ENCODE data around the gene TMEM88.

GRCh38 chr17:7893187-7893880, 38.5 kb downstream of the TMEM88 start:
- TF ChIP-seq CTCF (IDR thresholded peaks at IDR 0.05) (no peak), POLR2A (IDR thresholded peaks at IDR 0.05) (no peak)
